ES-I3 (cell line): ENCODE data around the gene FGD3.
"Not testable (repeated sequence)": the region's sequence is repeated elsewhere in the genome, so short reads cannot be mapped to it uniquely, and the experiment has no call there.

Source experiments
- H3K36me3 ChIP-seq: 2 replicates; pipeline ENCODE4 v1.6.1; 2013; ENCODE audit warnings: mild to moderate bottlenecking, low read length, control low read depth, moderate library complexity; ENCODE audit not compliant: insufficient read depth
- H3K4me1 ChIP-seq: 2 replicates; pipeline ENCODE4 v1.6.1; 2013; ENCODE audit warnings: mild to moderate bottlenecking, control low read depth, low read length; ENCODE audit not compliant: insufficient read depth
- H3K9ac ChIP-seq: 2 replicates; pipeline ENCODE4 v1.6.1; 2013; ENCODE audit warnings: low read depth, mild to moderate bottlenecking, low read length, moderate library complexity
- H3K9me3 ChIP-seq: 2 replicates; pipeline ENCODE4 v1.6.1; 2013; ENCODE audit warnings: mild to moderate bottlenecking, low read length, moderate library complexity; ENCODE audit not compliant: control insufficient read depth, insufficient read depth

FGD3 gene

GRCh38 chr9:92978345-92978875, 31.1 kb downstream of the FGD3 start:
- no peaks in the 10 kb centered on the region for H3K36me3 ChIP-seq
- H3K4me1 ChIP-seq: 0 out of 2 replicates have a peak, but pooled peaks cover 4% of the 10 kb centered on the region
- H3K9me3 ChIP-seq: 0 out of 2 replicates have a peak, but pooled peaks cover 5% of the 10 kb centered on the region
- no peak overlapping the region for H3K9ac ChIP-seq

GRCh38 chr9:92979283-92980056, 32.1 kb downstream of the FGD3 start:
- H3K9me3 ChIP-seq: peaks cover 9% of the 10 kb centered on the region
- H3K36me3 ChIP-seq: no peaks in the 10 kb centered on the region
- H3K4me1 ChIP-seq: 0 out of 2 replicates have a peak, but pooled peaks cover 2% of the 10 kb centered on the region
- H3K9ac ChIP-seq: no peak overlapping the region

- Histone ChIP-seq H3K4me1 (no peaks in the 10 kb centered on the region), H3K9ac (no peak overlapping the region), H3K9me3 (peaks cover 16% of the 10 kb centered on the region), H3K36me3 (no peaks in the 10 kb centered on the region)
These were observed 32.9 kb downstream of the FGD3 start for GRCh38 chr9:92980085-92980745.

- Histone ChIP-seq H3K36me3 (no peaks in the 10 kb centered on the region), H3K4me1 (no peaks in the 10 kb centered on the region), H3K9me3 (peaks cover 25% of the 10 kb centered on the region), H3K9ac (no peak overlapping the region)
These were observed 34.8 kb downstream of the FGD3 start for GRCh38 chr9:92982130-92982529.

DNA sequence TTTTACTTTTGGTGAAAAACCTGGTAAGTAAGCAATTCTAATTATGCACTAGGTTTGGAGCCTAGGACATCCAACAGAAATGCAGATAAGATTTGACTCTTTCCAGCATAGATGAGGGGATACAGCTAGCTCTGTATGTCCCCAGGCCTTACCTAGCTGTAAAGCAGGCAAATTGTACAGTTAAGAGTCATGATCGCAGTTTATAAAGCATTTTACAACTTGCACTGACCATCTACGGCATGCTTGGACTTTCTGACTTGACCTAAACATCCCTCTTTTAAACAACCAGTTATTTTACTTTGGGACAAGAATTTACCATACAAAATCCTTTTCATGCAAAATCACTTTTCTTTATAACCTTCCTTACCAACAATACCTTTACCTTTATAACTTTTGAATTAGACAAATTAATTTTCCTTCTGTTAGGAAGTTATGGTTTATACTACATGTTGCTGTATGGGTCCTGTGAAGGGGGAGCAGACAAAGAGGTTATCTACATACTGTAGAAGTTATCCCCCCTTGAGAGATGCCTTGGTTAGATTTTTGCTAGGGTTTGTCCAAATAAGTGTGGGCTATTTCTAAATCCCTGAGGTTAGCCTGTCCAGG, 36.8 kb downstream of the FGD3 start:
- H3K9me3 ChIP-seq: peaks cover 41% of the 10 kb centered on the region
- H3K4me1 ChIP-seq: peaks cover 5% of the 10 kb centered on the region
- H3K9ac ChIP-seq: no peak overlapping the region
- peaks cover 4% of the 10 kb centered on the region; the same call in 1 of the 2 replicates for H3K36me3 ChIP-seq

DNA sequence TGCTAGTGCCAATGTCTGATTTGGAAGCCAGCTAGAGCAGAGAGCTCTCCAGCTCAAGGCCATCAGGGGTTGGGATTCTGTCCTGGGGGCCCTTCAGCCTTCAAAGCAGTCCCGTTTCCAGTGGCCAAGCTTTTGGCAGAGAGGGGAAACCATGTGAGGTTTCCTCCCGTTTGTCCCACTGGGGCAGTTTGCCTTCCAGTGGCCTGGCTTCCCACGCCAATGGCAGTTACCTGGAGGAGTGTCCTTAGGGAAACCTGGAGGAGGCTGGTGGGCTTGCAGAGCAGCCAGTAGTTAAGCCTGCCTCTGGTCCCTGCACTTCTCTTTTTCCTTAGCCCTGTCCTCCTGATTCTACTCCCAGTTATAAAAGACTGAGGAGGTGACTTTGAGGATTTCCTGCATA, 37.7 kb downstream of the FGD3 start:
- Histone ChIP-seq H3K4me1 (peaks cover 5% of the 10 kb centered on the region), H3K9ac (no peak overlapping the region), H3K36me3 (peaks cover 4% of the 10 kb centered on the region; the same call in 1 of the 2 replicates), H3K9me3 (peaks cover 41% of the 10 kb centered on the region)

GRCh38 chr9:92986176-92987119, 39.1 kb downstream of the FGD3 start:
- peaks cover 5% of the 10 kb centered on the region for H3K4me1 ChIP-seq
- no peak overlapping the region for H3K9ac ChIP-seq
- H3K9me3 ChIP-seq: peaks cover 41% of the 10 kb centered on the region
- peaks cover 4% of the 10 kb centered on the region; the same call in 1 of the 2 replicates for H3K36me3 ChIP-seq

- peaks cover 4% of the 10 kb centered on the region; the same call in 1 of the 2 replicates for H3K36me3 ChIP-seq
- H3K9me3 ChIP-seq: peaks cover 36% of the 10 kb centered on the region
- H3K4me1 ChIP-seq: peaks cover 5% of the 10 kb centered on the region
- no peak overlapping the region for H3K9ac ChIP-seq
These were observed 41.0 kb downstream of the FGD3 start for GRCh38 chr9:92988215-92988768.

- H3K9me3 ChIP-seq: peaks cover 31% of the 10 kb centered on the region
- no peak overlapping the region for H3K9ac ChIP-seq
- H3K36me3 ChIP-seq: peaks cover 4% of the 10 kb centered on the region; the same call in 1 of the 2 replicates
- peaks cover 5% of the 10 kb centered on the region for H3K4me1 ChIP-seq
These were observed 42.2 kb downstream of the FGD3 start for GRCh38 chr9:92989561-92989960.

GRCh38 chr9:92990461-92990860, 43.1 kb downstream of the FGD3 start:
- H3K36me3 ChIP-seq: peaks cover 4% of the 10 kb centered on the region; the same call in 1 of the 2 replicates
- H3K4me1 ChIP-seq: peaks cover 5% of the 10 kb centered on the region
- H3K9ac ChIP-seq: no peak overlapping the region
- H3K9me3 ChIP-seq: peaks cover 26% of the 10 kb centered on the region

GRCh38 chr9:92992549-92992948, 45.2 kb downstream of the FGD3 start:
- peaks cover 4% of the 10 kb centered on the region; the same call in 1 of the 2 replicates for H3K36me3 ChIP-seq
- no peak overlapping the region for H3K9ac ChIP-seq
- peaks cover 5% of the 10 kb centered on the region for H3K4me1 ChIP-seq
- peaks cover 13% of the 10 kb centered on the region for H3K9me3 ChIP-seq

DNA sequence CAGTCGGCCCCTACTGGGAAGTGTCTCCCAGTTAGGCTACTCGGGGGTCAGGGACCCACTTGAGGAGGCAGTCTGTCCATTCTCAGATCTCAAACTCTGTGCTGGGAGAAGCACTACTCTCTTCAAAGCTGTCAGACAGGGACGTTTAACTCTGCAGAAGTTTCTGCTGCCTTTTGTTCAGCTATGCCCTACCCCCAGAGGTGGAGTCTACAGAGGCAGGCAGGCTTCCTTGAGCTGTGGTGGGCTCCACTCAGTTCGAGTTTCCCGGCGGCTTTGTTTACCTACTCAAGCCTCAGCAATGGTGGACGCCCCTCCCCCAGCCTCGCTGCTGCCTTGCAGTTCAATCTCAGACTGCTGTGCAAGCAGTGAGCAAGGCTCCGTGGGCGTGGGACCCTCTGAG, 51.5 kb downstream of the FGD3 start:
- not testable (repeated sequence) for H3K4me1 ChIP-seq, H3K9me3 ChIP-seq, H3K36me3 ChIP-seq, H3K9ac ChIP-seq

- H3K9me3 ChIP-seq: no peaks in the 10 kb centered on the region; the same call in 1 of the 2 replicates
These were observed 53.7 kb downstream of the FGD3 start for GRCh38 chr9:93001031-93001430.

More at GRCh38 chr9:93001031-93001430, 53.7 kb downstream of the FGD3 start:
- H3K36me3 ChIP-seq: no peaks in the 10 kb centered on the region
- no peaks in the 10 kb centered on the region for H3K4me1 ChIP-seq
- H3K9ac ChIP-seq: no peak overlapping the region
